ENCODE measurements around the gene DPP10.

Gene DPP10

GRCh38 chr2:114814355-114814754, 371.9 kb downstream of the DPP10 start:
- H2AFZ ChIP-seq: no peak overlapping the region
- no peak overlapping the region for H3K27ac ChIP-seq
- H3K4me3 ChIP-seq (ENCODE audit: low read depth, low read length): no peak overlapping the region
- no peaks in the 10 kb centered on the region for H3K79me2 ChIP-seq
- no peaks in the 10 kb centered on the region for H3K9me3 ChIP-seq (ENCODE audit: control insufficient read depth, low read length)
- H3K4me1 ChIP-seq: no peaks in the 10 kb centered on the region
- no peak overlapping the region for H3K4me2 ChIP-seq (ENCODE audit: low read length)
- TF ChIP-seq CTCF (IDR thresholded peaks at IDR 0.05): no peak
- H3K27me3 ChIP-seq (ENCODE audit: control insufficient read depth, insufficient read depth, low read length): no peaks in the 10 kb centered on the region
- H3K36me3 ChIP-seq (ENCODE audit: control insufficient read depth, insufficient read depth, low read length): no peaks in the 10 kb centered on the region
- H3K9ac ChIP-seq: no peak overlapping the region

GRCh38 chr2:114821055-114821454, 378.6 kb downstream of the DPP10 start:
- no peak for TF ChIP-seq CTCF (IDR thresholded peaks at IDR 0.05)
- Histone ChIP-seq H2AFZ (no peak overlapping the region), H3K9ac (no peak overlapping the region), H3K4me2 (ENCODE audit: low read length) (no peak overlapping the region), H3K27ac (no peak overlapping the region), H3K4me1 (no peaks in the 10 kb centered on the region), H3K27me3 (ENCODE audit: control insufficient read depth, insufficient read depth, low read length) (no peaks in the 10 kb centered on the region), H3K4me3 (ENCODE audit: low read depth, low read length) (no peak overlapping the region), H3K9me3 (ENCODE audit: control insufficient read depth, low read length) (no peaks in the 10 kb centered on the region), H3K36me3 (ENCODE audit: control insufficient read depth, insufficient read depth, low read length) (no peaks in the 10 kb centered on the region), H3K79me2 (no peaks in the 10 kb centered on the region)

GRCh38 chr2:114843963-114844362, 401.5 kb downstream of the DPP10 start:
- Histone ChIP-seq H3K4me3 (ENCODE audit: low read depth, low read length) (no peak overlapping the region), H3K27me3 (ENCODE audit: control insufficient read depth, insufficient read depth, low read length) (no peaks in the 10 kb centered on the region), H3K27ac (no peak overlapping the region), H2AFZ (no peak overlapping the region), H3K4me1 (no peaks in the 10 kb centered on the region), H3K4me2 (ENCODE audit: low read length) (no peak overlapping the region), H3K36me3 (ENCODE audit: control insufficient read depth, insufficient read depth, low read length) (no peaks in the 10 kb centered on the region), H3K79me2 (no peaks in the 10 kb centered on the region), H3K9ac (no peak overlapping the region), H3K9me3 (ENCODE audit: control insufficient read depth, low read length) (no peaks in the 10 kb centered on the region)
- no peak for TF ChIP-seq CTCF (IDR thresholded peaks at IDR 0.05)

- no peaks in the 10 kb centered on the region for H3K79me2 ChIP-seq
- no peak overlapping the region for H3K4me2 ChIP-seq (ENCODE audit: low read length)
- H3K4me1 ChIP-seq: no peaks in the 10 kb centered on the region
- no peaks in the 10 kb centered on the region for H3K27me3 ChIP-seq (ENCODE audit: control insufficient read depth, insufficient read depth, low read length)
- H3K9ac ChIP-seq: no peak overlapping the region
- TF ChIP-seq CTCF (IDR thresholded peaks at IDR 0.05): no peak
- no peak overlapping the region for H2AFZ ChIP-seq
- no peaks in the 10 kb centered on the region for H3K36me3 ChIP-seq (ENCODE audit: control insufficient read depth, insufficient read depth, low read length)
- H3K27ac ChIP-seq: no peak overlapping the region
- H3K9me3 ChIP-seq (ENCODE audit: control insufficient read depth, low read length): no peaks in the 10 kb centered on the region
- H3K4me3 ChIP-seq (ENCODE audit: low read depth, low read length): no peak overlapping the region
These were observed 414.8 kb downstream of the DPP10 start for GRCh38 chr2:114857196-114857595.

DNA sequence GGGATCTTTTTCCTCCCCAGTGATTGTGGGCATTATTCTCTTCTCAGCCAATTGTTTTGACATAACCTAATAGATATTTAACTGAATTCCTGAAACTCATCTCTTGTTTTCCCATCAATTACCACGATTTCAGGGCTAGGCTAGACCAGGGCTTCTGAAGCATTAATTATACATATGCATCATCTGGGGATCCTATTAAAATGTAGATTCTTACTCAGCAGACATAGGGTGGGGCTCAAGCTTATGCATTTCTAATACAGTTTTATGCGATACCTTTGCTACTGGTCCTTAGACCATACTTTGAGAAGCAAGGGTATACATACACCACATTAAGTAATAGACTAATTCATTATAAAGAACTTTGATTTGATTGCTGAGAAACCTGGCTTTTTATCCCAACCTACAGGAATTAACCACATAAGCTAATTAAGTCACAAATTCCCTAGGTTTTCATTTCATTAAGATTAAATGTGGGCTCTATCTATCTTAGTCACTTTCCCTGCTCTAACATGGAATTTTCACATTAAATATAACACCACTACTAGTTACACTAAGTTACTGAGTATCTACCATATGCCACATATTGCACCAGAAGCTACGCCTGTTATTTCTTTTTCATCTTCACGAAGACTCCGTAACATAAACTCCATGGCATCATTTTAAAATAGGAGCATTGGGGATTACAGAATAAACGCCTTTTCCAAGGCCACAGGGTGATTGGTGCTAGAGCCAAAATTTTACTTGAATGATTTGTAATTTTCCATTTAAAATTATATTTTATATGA, 417.5 kb downstream of the DPP10 start:
- H3K9ac ChIP-seq: no peak overlapping the region
- no peaks in the 10 kb centered on the region for H3K9me3 ChIP-seq (ENCODE audit: control insufficient read depth, low read length)
- no peak overlapping the region for H3K4me2 ChIP-seq (ENCODE audit: low read length)
- H2AFZ ChIP-seq: no peak overlapping the region
- no peaks in the 10 kb centered on the region for H3K79me2 ChIP-seq
- no peaks in the 10 kb centered on the region for H3K27me3 ChIP-seq (ENCODE audit: control insufficient read depth, insufficient read depth, low read length)
- no peak overlapping the region for H3K4me3 ChIP-seq (ENCODE audit: low read depth, low read length)
- no peaks in the 10 kb centered on the region for H3K36me3 ChIP-seq (ENCODE audit: control insufficient read depth, insufficient read depth, low read length)
- H3K4me1 ChIP-seq: no peaks in the 10 kb centered on the region
- H3K27ac ChIP-seq: no peak overlapping the region
- no peak for TF ChIP-seq CTCF (IDR thresholded peaks at IDR 0.05)

All from parathyroid adenoma (tissue), 2 donors.